ENCODE measurements around the gene KCNQ4. TPM values are rescaled to one million over a fixed set of nuclear protein-coding genes. Genes with fewer than 3 reads are reported as not detected.

KCNQ4 gene
- total and polyA plus RNA-seq, 2 of the 8 experiments (the other 6 are each of a cell fraction or from before 2014, with no cell fraction given): 2.2 to 3.9 TPM

DNA sequence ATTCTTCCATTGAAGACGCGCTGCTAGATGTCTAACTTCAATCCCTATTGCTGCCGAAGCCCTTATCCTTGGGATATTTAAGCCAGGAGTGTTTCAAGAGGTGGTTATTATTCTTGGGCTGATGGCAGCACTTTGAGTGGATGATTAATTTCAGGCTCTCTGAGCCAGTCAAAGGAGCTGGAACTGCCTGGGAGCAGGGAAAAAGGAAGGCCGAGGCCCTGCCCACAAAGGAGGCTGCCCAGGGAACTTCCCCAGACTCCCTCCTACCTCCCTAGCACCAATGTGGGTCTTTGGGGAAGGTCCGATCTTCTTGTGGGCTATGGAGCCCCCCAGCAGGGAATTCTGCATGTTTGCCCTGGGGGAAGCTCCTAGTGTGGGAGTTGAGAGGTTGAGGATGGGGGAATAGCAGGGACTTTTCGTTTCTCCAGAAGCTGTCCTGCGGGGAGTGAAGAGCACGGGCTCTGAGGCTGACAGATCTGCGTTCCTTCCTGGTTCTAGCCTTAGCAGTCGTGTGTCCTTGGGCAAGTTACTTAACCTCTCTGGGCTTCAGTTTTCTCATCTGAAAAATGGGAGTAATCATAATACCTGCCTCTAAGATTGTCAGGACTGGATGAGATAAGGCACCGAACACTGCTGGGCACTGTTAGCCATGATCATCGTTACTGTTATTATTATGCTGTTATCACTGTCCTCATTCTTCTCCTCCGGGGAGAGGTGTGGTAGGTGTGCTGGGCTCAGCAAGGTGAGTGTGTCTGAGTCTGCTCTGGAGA is 6.3 kb downstream of the KCNQ4 start (continued):
- TF ChIP-seq, protein P1, sequence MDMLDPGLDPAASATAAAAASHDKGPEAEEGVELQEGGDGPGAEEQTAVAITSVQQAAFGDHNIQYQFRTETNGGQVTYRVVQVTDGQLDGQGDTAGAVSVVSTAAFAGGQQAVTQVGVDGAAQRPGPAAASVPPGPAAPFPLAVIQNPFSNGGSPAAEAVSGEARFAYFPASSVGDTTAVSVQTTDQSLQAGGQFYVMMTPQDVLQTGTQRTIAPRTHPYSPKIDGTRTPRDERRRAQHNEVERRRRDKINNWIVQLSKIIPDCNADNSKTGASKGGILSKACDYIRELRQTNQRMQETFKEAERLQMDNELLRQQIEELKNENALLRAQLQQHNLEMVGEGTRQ (IDR thresholded peaks at IDR 0.05; ENCODE audit: low read length): no peak
- TF ChIP-seq SAP30 (IDR thresholded peaks at IDR 0.05; ENCODE audit: insufficient read depth, insufficient replicate concordance, low read length) (no peak), SP1 (IDR thresholded peaks at IDR 0.05; ENCODE audit: low read depth, low read length) (no peak), NANOG (IDR thresholded peaks at IDR 0.05; ENCODE audit: insufficient read depth, low read depth, low read length, poor library complexity, severe bottlenecking) (no peak), CEBPB (IDR thresholded peaks at IDR 0.05; ENCODE audit: low read depth, low read length) (no peak)
- TF ChIP-seq, protein P2, sequence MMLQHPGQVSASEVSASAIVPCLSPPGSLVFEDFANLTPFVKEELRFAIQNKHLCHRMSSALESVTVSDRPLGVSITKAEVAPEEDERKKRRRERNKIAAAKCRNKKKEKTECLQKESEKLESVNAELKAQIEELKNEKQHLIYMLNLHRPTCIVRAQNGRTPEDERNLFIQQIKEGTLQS (IDR thresholded peaks at IDR 0.05; ENCODE audit: insufficient read depth, low read depth, low read length): no peak
